NCI-H446 treated with DMSO at 0.1 percent for 48 hours (cell line): ENCODE measurements around the gene DAB2IP.

Source experiments
- DNase-seq: peaks from one replicate; lab custom pipeline; 2025; lab: John Stamatoyannopoulos, UW

Gene DAB2IP

DNA sequence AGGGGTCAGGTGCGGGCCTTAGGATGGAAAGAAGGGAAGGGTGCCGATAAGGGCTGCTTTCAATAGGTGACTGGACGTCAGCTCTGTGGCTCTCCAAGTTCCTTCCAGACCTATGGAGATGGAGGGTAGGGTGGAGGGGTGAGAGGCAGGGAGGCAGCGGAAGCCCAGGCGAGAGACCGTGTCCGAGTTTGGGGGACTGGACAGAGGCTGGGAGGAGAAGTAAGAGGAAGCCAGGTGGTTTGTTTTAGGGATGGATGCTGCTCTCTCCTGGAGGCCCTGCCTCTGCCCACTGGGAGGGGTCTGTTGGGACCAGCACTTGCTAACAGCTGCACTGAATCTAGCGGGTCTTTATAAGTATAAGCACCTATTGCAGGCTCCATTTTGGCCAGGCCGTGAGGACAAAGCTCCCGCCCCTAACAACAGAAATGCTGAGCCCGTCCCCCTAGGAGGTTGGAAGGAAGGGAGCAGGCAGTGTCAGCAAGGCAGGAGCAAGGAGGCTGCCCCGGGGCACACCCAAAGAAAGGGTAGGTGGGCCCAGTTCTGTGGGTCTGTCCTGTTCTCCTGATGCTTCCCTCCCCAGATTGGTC is 167.5 kb downstream of the DAB2IP start:
- no peak for DNase-seq

DNA sequence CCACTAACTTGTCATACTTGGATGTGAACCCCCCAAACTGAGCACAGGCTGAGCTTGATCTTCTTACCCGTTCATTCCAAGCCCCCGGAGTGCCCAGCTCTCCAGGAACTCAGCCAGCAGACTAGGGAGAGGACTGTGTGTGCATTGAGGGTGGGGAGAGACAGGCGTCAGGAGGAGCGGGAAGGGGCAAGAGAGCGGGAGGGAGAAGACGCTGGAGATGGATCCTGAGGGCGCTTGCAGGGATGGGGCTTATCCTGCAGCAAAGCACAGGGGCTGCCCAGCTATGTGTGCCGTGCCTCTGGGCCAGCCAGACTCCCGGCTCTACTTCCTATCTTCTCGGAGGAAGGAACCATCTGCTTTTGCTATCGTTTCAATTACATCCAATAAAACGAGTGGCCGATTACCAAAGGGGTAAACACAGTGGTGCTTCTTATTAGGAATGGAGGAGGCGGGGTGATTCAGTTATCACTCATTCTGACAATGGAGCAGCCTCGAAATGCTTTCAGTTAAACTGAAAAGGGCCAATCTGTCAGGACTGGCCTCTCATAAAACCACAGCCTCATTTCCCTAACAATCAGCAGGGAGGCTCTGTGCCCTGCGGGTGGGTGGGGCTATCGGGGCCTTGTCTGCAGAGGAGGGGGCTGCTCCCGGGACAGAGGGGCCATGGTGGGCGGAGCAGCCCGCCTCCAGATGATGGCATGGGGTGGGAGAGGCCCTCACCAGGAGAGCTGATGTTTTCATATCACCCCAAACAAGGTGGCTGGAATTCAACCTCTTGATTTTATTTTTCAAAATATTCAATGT is 168.2 kb downstream of the DAB2IP start:
- no peak for DNase-seq

DNA sequence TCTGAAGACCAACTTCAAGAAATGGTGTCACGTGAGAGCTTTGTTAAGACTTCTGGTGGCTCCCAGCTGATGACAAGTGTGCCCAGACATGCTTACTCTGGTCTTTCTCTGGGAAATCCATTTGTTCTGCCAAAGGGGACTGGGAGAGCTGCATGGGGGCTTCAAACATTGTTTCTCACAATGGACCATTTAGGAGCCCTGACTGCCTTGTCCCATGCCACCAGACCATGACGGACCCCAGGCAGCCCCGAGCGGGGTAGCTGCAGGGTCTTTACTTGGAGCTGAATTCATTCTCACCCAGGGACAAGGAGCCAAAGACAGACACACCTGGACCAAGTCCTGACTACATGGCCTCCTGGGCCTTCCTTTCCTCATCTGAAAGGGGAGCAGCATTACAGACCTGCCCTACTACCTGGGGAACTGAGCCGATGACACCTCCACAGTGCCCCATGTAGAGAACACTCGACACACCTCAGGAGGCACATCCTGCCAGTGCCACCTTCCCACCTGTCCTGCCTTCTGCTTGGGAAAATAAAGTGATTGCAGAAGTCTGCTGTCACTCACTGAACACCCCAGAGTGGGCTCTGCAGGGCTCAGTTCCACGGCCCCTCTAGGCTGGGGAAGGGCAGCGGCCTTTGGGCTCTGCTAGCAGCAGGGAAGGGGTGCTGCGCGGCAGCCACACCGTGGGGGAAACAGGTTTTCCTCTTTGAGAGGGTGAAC is 169.0 kb downstream of the DAB2IP start:
- DNase-seq, result no peak

DNA sequence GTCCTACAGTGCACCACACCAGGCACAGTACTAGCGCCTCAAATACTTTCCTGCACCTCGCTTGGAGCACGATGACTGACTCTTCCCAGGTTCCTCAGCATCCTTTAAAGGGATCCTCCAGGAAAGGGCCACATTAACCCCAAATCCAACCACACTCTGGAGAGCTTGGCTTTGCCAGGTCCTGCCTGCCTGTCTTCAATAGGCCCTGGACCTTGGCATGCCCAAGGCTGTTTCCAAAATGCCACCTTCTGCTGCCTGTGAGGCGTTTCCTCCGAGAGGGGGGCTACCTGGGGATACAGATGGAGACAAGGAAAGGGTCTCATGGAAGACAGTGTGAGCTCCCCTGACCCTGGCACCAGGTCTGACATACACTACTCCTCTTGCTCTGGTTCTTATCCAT is 169.9 kb downstream of the DAB2IP start:
- DNase-seq, result no peak

DNA sequence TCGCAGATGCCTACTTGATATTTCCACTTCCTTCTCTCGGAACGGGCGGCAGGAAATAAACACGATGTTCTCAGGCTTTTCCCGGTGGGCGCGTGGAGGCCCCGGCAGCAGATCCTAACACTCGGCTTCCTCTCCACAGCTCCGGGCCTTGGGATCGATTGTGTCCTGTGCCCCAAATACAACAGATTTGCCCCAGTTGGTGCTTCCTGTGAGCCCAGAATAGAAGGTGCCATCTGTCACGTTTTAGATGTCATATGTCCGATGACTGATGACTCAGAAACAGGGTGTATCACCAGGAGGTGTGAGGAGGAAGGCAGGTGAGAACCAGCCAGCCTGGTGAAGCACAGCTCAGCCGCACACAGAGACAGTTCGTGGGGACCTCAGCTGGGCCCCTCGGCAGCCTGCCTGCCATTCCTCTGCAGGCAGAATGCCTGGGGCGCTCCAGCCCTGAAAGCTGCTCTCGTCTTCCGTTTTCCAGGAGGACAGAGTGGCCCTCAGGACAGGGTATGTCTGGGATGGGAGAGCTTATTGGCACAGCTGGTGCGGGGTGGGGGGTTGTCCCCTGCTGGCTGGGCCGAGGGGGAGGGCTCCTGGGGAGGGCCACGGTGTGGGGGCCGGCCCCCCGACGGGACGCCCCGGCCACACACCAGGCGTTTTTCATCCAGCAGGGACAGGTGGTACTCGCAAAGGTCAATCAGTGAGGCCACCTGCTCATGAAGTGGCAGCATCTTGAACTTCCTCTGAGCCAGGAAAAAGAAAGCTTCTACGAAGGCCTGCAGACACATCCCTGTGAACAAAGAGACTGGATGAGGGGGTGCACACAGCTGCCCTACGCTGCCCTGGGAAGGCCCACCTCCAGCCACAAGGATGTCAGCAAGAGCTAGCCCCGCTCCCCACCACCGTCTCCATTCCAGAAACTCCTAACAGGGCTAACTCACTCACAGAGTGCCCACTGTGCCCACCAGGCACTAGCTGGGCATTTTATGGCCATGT is 171.0 kb downstream of the DAB2IP start:
- no peak for DNase-seq

DNA sequence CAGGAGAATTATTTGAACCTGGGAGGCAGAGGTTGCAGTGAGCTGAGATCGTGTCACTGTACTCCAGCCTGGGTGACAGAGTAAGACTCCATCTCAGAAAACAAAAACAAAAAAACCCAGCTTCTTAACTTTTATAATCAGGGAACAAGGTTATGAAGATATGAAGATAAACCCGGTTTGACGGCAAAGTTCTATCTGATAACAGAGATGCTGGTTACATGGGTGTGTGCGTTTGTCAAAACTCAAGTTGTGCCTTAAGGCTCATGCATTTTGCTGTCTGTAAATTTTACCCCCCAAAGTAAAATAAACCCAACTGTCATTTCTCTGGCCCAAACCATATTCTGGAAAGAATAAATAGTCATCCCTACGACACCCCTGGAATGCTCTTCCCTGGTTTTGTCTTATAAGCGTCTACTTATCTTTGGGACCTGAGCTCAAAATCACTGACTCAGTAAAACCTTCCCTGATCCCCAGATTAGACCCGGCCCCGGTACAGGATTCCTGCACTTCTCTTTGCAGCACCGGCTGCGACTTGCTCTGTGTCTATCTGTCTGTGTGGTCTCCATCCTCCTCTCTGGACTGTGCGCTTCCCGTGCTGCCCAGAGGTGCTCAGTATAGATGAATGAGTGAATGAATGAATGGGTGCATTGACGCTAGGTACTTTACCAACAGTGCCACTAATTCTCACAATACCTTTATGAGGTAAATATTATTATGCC is 172.2 kb downstream of the DAB2IP start:
- no peak for DNase-seq

DNA sequence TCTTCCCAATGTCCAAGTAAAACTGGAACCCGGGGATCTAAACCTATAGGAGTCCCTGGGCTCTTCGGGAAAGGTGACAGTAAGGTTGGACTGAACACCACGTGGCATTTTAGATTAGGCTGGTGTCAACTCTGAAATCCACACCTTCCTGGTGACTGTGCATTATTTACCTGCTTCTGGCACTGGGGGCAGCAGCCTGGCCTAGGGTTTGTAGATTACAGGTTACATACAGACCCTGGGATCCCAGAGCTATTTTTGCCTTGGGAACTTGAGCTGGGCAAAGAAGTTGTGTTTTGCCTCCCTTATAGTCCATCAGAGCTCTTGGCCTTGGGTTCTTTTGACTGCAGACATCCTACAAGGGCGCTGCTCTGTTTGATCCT is 173.2 kb downstream of the DAB2IP start:
- DNase-seq, result no peak

DNA sequence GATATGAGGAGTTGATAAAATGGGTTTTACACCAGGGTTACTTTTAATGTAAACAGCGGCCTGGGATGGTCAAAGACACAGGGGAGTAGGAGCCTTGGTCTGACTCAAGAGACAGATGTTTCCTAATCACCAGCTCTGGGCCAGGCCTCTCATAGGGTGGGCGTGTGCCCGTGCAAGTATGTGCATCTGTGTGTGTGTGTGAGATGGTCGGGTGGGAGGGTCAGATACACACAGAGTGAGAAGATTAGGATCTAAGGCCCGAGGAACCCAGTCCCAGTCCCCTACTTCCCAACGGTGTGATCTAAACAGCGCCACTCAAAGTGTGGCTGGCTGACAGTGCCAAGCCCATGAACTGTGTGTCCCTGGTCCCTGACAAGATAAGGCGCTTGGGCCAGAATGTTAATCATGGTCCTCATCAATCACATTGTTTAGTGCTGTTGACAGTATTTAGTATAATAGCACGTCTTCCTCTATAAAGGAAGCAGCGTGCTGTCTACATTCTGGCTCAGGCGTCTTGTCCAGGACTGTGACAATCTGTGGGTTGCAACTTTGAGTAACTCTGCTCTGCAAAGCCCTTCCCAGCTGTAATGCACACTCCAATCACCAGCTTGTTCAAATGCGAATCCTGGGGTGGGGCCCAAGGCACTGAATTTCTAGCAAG is 173.7 kb downstream of the DAB2IP start:
- DNase-seq, result no peak

DNA sequence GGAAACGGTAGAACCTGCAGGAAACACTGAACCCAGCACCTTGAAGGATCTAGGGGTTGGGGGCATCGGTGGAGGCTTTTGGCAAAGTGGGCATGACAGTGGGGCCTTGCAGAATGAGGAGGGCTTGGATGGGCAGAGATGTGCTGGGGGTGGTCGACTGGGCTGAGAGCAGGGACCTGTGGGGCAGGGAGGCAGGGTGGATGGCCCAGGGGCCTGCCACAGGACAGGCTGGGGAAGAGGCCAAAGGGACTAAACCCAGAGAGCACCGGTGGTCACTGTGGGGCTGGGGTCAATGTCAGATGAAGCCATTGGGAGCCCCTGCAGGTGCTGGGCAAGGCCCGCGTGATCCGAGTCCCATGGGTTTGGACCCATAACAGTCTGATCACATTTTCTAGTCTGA is 175.3 kb downstream of the DAB2IP start:
- DNase-seq, result no peak

DNA sequence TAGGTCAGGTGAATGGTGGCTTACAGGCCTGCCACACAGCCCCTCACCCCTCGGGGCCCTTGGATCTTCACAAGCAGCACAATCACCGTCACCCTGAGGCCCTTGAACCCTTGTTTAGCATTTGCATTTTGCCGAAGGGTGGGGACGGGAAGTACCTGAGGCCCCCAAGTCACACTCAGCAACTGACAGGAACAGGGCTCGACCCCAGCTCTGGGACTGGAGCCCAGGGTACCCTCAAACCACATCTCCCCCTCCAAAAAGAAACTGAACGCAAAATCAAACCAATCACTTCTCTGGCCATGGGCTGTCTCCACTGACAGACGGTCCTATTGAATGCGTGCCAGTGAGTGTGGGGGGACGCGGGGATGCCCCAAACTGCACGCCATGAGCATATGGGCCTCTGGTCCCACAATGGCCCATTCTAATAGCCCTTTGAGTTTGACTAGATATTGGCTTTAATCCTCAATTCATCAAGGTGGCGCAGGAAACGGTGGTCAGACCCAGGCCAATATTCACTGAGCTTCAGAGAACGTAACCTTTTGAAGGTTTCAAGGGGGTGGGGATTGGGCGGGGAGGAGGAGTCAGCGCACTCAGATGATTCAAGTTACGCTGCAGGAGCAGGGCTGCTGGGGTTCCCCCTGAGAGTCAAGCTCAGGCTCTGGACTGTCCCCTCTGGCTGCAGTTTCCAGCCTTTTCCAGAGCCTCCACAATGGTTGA is 176.0 kb downstream of the DAB2IP start:
- DNase-seq, result no peak

DNA sequence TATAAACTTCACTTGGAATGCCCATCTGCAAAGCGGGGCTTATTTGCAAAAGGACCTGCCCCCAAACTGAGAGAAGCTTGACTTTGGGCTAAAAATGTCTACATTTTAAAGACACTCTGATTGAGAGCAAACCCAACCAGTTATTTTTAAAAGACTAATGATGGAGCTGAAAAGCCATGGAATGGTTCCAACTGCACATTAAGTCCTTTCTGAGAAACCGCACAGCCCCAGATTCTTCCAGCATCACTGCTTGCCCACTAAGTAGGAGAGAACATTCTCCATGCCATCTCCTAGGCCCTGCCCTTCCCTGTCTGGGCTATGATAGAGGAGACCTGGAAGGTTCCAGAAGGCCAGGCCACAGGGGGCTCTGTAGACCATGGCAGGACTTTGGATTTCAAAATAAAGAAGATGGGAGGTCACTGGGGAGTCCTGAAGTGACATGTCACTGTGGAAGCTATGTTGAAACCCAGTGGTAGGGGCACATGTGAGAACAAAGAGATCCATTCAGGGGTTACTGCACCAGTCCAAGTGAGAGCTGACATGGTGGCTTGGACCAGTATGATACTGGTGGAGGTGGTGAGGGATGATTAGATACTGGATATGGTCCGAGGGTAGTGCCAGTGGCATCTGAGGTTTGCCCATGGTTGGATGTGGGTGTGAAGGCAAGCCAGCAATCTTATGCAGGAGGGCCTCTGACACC is 179.2 kb downstream of the DAB2IP start:
- no peak for DNase-seq

DNA sequence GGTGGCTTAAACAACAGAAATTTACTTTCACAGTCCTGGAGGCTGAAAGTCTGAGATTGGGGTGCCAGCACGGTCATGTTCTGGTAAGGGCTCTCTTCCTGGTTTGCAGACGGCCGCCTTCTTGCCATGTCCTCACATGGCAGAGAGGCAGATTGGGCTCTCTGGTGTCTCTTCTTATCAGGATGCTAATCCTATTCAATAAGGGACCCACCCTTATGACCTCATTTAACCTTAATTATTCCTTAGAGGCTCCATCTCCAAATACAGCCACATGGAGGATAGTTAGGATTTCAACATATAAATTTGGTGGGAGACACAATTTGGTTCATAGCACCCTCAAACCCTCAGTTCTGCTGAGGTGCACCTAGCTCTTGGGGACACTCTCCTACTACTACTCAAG is 180.4 kb downstream of the DAB2IP start:
- DNase-seq, result no peak

DNA sequence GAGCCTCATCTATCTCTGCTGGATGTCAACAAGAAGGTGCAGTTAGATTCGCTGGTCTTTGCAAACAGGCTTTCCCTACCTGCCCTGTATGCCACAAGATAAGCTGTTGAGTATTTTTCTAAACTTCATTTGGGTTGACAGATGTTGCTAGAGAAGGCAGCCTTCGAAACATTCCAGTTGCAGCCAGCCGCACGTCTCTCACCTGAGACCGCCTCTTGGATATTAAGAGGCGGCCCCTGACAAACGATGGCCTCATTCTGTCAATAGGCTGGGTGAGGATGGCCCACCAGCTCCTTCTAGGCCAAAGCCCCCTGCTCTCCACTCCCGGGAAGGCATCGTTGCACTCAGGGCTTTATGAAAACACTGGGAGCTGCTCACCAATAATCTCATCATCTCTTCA is 181.6 kb downstream of the DAB2IP start:
- no peak for DNase-seq
